WI38 (cell line): ENCODE results near the gene PSME4.
"Not testable (repeated sequence)": the region's sequence is repeated elsewhere in the genome, so short reads cannot be mapped to it uniquely, and the experiment has no call there.

Experiments
- H3K4me3 ChIP-seq: 2 replicates; pipeline ENCODE4 v1.5.1; 2011; ENCODE audit warnings: low read depth, mild to moderate bottlenecking, control low read depth, low read length
- TF ChIP-seq, protein P1 (sequence below): IDR thresholded peaks from 2 replicates; pipeline ENCODE4 v1.5.1; 2012; ENCODE audit warnings: low read depth, mild to moderate bottlenecking, control low read depth, low read length

Gene PSME4

DNA sequence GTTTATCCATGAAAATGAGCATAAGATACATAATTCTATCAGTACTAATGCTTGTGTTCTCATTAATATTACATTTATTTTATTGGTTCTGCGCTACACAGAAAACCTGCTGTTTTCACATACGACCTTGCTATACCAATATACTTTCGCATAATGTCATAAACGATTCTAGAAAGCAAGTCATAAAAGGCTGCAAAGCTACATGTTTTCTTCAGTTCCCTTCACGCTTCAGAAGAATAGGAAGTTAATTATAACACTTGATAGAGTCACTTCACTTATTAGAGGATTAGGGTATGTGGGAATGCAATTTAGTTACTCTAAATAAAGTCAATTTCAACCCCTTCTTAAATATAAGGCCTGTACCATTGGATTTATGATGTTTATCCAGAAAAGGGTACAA lies 29.0 kb downstream of the PSME4 start:
- TF ChIP-seq, protein P1, sequence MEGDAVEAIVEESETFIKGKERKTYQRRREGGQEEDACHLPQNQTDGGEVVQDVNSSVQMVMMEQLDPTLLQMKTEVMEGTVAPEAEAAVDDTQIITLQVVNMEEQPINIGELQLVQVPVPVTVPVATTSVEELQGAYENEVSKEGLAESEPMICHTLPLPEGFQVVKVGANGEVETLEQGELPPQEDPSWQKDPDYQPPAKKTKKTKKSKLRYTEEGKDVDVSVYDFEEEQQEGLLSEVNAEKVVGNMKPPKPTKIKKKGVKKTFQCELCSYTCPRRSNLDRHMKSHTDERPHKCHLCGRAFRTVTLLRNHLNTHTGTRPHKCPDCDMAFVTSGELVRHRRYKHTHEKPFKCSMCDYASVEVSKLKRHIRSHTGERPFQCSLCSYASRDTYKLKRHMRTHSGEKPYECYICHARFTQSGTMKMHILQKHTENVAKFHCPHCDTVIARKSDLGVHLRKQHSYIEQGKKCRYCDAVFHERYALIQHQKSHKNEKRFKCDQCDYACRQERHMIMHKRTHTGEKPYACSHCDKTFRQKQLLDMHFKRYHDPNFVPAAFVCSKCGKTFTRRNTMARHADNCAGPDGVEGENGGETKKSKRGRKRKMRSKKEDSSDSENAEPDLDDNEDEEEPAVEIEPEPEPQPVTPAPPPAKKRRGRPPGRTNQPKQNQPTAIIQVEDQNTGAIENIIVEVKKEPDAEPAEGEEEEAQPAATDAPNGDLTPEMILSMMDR = no peak
- no peak overlapping the region for H3K4me3 ChIP-seq

DNA sequence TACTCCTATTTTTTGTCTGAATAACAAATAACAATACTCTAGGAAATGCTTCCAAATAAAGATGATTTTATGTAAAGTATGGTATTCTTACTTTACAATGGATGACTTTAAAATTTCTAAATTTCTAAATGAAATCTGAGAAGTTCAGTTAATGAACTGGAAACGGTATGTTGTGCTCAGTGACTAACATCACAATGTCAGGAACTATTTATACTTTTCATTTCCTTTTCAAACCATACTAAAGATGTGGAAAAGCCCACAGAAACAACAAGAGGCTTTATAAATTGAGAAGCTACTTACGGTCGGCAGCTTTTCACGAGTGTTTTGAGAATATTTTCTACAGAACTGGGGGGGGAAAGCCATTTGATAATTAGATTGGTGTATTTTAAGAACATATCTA lies 31.1 kb downstream of the PSME4 start:
- TF ChIP-seq, protein P1 = no peak
- H3K4me3 ChIP-seq = no peak overlapping the region

DNA sequence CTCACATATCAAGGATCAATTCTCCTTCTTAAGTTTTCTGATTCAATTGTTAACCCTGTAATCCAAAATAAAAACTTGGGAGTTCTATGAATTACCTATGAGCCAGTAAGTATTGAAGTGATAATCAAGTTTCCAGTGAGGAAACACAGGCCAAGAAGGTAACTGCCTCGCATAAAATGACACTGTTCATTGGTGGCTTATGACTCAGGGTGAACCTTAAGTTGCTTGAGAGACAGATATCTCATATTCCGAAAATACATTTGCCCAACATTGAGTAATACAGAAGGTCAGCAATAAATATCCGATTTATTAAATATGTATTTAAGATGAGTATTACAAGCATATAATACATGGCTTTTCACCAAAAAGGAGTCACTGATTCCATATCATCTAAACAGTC lies 31.9 kb downstream of the PSME4 start:
- H3K4me3 ChIP-seq = no peak overlapping the region
- TF ChIP-seq, protein P1 = no peak

DNA sequence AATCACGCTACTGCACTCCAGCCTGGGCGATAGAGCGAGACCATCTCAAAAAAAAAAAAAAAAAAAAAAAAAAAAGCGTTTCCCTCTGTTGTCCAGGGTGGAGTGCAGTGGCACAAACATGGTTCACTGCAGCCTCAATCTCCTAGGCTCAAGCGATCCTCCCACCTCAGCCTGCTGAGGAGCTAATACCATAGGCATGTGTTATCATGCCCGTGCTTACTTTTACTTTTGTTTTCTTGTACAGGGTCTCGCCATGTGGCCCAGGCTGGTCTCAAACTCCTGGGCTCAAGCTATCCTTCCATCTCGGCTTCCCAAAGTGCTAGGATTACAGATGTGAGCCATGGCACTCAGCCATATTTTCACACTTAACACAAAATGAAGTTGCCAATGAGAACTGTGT lies 37.5 kb downstream of the PSME4 start:
- no peak overlapping the region for H3K4me3 ChIP-seq
- TF ChIP-seq, protein P1 = no peak

DNA sequence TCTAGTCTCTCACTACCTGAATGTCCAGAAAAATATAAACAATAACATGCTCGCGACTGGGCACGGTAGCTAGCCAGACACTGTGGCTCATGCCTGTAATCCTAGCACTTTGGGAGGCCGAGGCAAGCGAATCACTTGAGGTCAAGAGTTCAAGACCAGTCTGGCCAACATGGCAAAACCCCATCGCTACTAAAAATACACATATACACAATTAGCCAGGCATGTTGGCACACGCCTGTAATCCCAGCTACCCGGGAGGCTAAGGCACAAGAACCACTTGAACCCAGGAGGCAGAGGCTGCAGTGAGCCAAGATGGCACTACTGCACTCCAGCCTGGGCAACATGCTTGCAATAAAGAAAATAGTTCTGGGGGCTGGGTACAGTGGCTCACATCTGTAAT lies 44.5 kb downstream of the PSME4 start:
- H3K4me3 ChIP-seq = not testable (repeated sequence)

DNA sequence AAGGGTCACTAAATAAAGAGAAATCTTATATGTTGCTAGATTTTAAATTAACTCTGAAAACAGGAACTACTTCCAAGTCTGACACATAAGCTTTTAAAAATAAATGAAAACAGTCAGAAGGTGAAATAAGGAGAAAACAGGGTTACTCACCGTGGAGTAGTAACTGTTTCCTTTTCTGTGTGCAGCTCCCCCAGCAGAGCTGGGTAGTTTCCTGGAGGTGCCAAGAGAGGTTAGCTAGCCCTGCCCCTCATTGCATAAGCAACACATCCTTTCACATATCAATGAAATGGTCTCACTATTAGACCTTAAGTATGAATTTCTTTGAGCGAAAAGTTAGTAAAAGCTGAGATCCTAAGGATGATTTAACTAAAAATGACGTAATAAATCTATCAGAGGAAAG lies 57.1 kb downstream of the PSME4 start:
- TF ChIP-seq, protein P1 = no peak
- H3K4me3 ChIP-seq = no peak overlapping the region

DNA sequence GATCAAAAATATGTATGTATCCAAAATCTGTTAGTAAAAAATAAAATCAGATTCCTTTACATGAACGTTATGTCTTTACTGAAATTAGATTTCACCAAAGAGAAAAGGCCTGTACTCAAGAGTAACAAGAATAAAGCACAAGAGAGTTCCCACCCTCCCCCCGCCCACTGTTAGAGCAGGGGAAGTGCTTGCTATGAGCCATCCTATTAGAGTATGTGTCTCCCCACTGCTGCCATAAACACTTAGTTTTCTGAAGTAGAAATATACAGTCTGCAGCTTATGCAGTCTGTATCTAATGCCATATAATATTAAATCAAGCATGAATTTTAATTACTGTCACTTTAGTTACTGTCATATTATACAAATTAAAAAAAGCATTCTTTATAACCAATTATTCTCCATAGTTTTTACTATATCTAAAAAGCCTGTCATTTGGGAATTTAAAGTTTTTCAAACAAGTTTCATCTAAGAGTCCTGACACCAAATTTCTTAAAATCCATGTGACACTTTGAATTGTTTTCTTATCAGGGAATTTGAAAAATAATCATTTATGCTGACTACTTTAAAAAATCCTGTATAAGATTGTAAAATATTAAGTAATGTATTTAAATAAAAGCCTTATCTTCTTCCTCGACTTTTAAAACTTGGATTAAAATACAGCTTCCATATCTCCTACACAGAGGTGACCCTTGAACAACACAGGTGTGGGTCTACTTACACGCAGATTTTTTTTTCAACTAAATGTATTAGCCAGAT lies 59.2 kb downstream of the PSME4 start:
- TF ChIP-seq, protein P1 = no peak
- no peak overlapping the region for H3K4me3 ChIP-seq

DNA sequence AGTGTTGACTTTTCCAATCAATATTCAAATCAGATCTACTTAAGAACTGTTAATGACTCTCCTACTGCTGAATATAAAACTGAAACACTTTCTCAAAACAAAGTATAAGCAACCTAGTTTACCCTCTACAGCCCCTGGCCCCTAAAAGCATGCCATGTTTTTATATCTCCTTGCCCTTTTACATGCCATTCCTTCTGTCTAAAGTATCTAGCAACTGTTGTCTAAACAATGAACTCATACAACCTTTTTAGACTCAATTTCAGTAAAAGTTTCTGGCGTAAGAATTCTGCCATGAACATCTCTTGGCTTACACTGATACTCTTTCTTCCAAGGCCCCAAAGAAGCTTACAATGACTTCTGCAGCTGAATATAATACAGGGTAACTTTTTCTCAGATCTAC lies 63.2 kb downstream of the PSME4 start:
- TF ChIP-seq, protein P1 = no peak
- H3K4me3 ChIP-seq = no peak overlapping the region
